H9 (cell line): ENCODE measurements around the gene ABTB1. TPM values are rescaled to one million over a fixed set of nuclear protein-coding genes. Genes with fewer than 3 reads are reported as not detected.

Source experiments
- DNase-seq: peaks from one replicate; pipeline ENCODE4 v3.0.0-alpha.2; 2017
- H2AFZ ChIP-seq: one replicate; pipeline ENCODE4 v1.6.1; 2013; ENCODE audit warnings: mild to moderate bottlenecking, low read length, control low read depth, moderate library complexity
- H2AK5ac ChIP-seq: 2 replicates; pipeline ENCODE4 v1.6.1; 2013; ENCODE audit warnings: low read length, control low read depth, mixed read lengths; ENCODE audit not compliant: insufficient read length
- H2BK120ac ChIP-seq: one replicate; pipeline ENCODE4 v1.6.1; 2013; ENCODE audit warnings: low read depth, mild to moderate bottlenecking, low read length, control low read depth, inconsistent platforms; ENCODE audit not compliant: poor library complexity, severe bottlenecking
- H2BK12ac ChIP-seq: 2 replicates; pipeline ENCODE4 v1.6.1; 2013; ENCODE audit warnings: low read length, control low read depth, mixed read lengths, low read depth; ENCODE audit not compliant: insufficient read length
- H2BK15ac ChIP-seq: 2 replicates; pipeline ENCODE4 v1.6.1; 2013; ENCODE audit warnings: low read depth, low read length, control low read depth
- H2BK20ac ChIP-seq: one replicate; pipeline ENCODE4 v1.6.1; 2013; ENCODE audit warnings: low read depth, mild to moderate bottlenecking, low read length, control low read depth, inconsistent platforms; ENCODE audit not compliant: poor library complexity, severe bottlenecking
- H2BK5ac ChIP-seq: 2 replicates; pipeline ENCODE4 v1.6.1; 2013; ENCODE audit warnings: low read length, control low read depth, mixed read lengths; ENCODE audit not compliant: insufficient read length
- H3K14ac ChIP-seq: 2 replicates; pipeline ENCODE4 v1.6.1; 2013; ENCODE audit warnings: low read length, control low read depth; ENCODE audit not compliant: insufficient read depth
- H3K18ac ChIP-seq: 2 replicates; pipeline ENCODE4 v1.6.1; 2013; ENCODE audit warnings: low read depth, mild to moderate bottlenecking, mixed read lengths, low read length, control low read depth; ENCODE audit not compliant: insufficient read length
- H3K23ac ChIP-seq: 2 replicates; pipeline ENCODE4 v1.6.1; 2013; ENCODE audit warnings: low read length, control low read depth, mixed read lengths, low read depth; ENCODE audit not compliant: insufficient read length
- H3K23me2 ChIP-seq: 2 replicates; pipeline ENCODE4 v1.6.1; 2013; ENCODE audit warnings: low read depth, mild to moderate bottlenecking, mixed read lengths, low read length, control low read depth; ENCODE audit not compliant: insufficient read length, poor library complexity, severe bottlenecking
- H3K27ac ChIP-seq: 2 replicates; pipeline ENCODE4 v1.5.1; 2013; ENCODE audit warnings: low read length, control low read depth, mixed read lengths, low read depth; ENCODE audit not compliant: insufficient read length
- H3K27me3 ChIP-seq: 2 replicates; pipeline ENCODE4 v1.6.1; 2013; ENCODE audit warnings: low read length, control low read depth, inconsistent platforms; ENCODE audit not compliant: insufficient read depth
- H3K4ac ChIP-seq: 2 replicates; pipeline ENCODE4 v1.6.1; 2013; ENCODE audit warnings: low read depth, mild to moderate bottlenecking, control low read depth, inconsistent platforms, low read length, moderate library complexity
- H3K4me1 ChIP-seq: 2 replicates; pipeline ENCODE4 v1.6.1; 2013; ENCODE audit warnings: low read length, control low read depth, inconsistent platforms; ENCODE audit not compliant: insufficient read depth
- H3K4me2 ChIP-seq: 2 replicates; pipeline ENCODE4 v1.6.1; 2013; ENCODE audit warnings: low read length, control low read depth, mixed read lengths; ENCODE audit not compliant: insufficient read length, insufficient read depth
- H3K56ac ChIP-seq: 2 replicates; pipeline ENCODE4 v1.6.1; 2013; ENCODE audit warnings: low read depth, mild to moderate bottlenecking, mixed read lengths, low read length, control low read depth; ENCODE audit not compliant: insufficient read length
- H3K79me1 ChIP-seq: 2 replicates; pipeline ENCODE4 v1.6.1; 2013; ENCODE audit warnings: low read depth, mild to moderate bottlenecking, moderate library complexity, low read length, control low read depth, inconsistent platforms; ENCODE audit not compliant: insufficient read depth, poor library complexity, severe bottlenecking
- H3K79me2 ChIP-seq: 2 replicates; pipeline ENCODE4 v1.6.1; 2013; ENCODE audit warnings: low read length, control low read depth, inconsistent platforms; ENCODE audit not compliant: insufficient read depth
- H3K9ac ChIP-seq: 2 replicates; pipeline ENCODE4 v1.6.1; 2013; ENCODE audit warnings: low read length, control low read depth, mixed read lengths; ENCODE audit not compliant: insufficient read length; ENCODE audit errors: extremely low read depth
- H3K9me3 ChIP-seq: one replicate; pipeline ENCODE4 v1.6.1; 2013; ENCODE audit warnings: low read depth, low read length, inconsistent platforms; ENCODE audit not compliant: control insufficient read depth
- H3T11ph ChIP-seq: one replicate; pipeline ENCODE4 v1.6.1; 2013; ENCODE audit warnings: mild to moderate bottlenecking, low read length, control low read depth, inconsistent platforms
- H4K20me1 ChIP-seq: one replicate; pipeline ENCODE4 v1.6.1; 2013; ENCODE audit not compliant: control insufficient read depth, insufficient read length, insufficient read depth
- H4K5ac ChIP-seq: 2 replicates; pipeline ENCODE4 v1.6.1; 2013; ENCODE audit warnings: low read depth, mild to moderate bottlenecking, mixed read lengths, low read length, control low read depth; ENCODE audit not compliant: insufficient read length
- H4K8ac ChIP-seq: replicated peaks from 2 replicates; pipeline ENCODE4 v1.6.1; 2013; ENCODE audit warnings: low read length, control low read depth, mixed read lengths, low read depth; ENCODE audit not compliant: insufficient read length
- H4K91ac ChIP-seq: 2 replicates; pipeline ENCODE4 v1.6.1; 2013; ENCODE audit warnings: low read depth, mild to moderate bottlenecking, moderate library complexity, mixed read lengths, low read length, control low read depth; ENCODE audit not compliant: insufficient read length
- H3K27ac Mint-ChIP-seq, 3 experiments: 2 replicates in 2 of 3; 3 replicates in 1 of 3; pipeline ENCODE4 v1.8.0; 2020 to 2021; ENCODE audit warnings: mixed read lengths in 3 of 3, mild to moderate bottlenecking in 1 of 3, moderate library complexity in 1 of 3
- H3K27me3 Mint-ChIP-seq: 2 replicates; pipeline ENCODE4 v1.8.0; 2021; ENCODE audit warnings: low read depth, mild to moderate bottlenecking, moderate library complexity, mixed read lengths
- H3K36me3 Mint-ChIP-seq, 3 experiments: 2 replicates in 2 of 3; 3 replicates in 1 of 3; pipeline ENCODE4 v1.8.0; 2020 to 2021; ENCODE audit warnings: low read depth in 3 of 3, mixed read lengths in 3 of 3; ENCODE audit not compliant: insufficient read depth in 1 of 3
- H3K4me1 Mint-ChIP-seq, 2 experiments: 2 replicates each; pipeline ENCODE4 v1.8.0; 2020; ENCODE audit warnings: mixed read lengths in 2 of 2
- H3K4me3 Mint-ChIP-seq, 2 experiments: 2 replicates in 1 of 2; 3 replicates in 1 of 2; pipeline ENCODE4 v1.8.0; 2020 to 2021; ENCODE audit warnings: mild to moderate bottlenecking in 2 of 2, mixed read lengths in 2 of 2, moderate library complexity in 1 of 2
- H3K9me3 Mint-ChIP-seq, 2 experiments: 2 replicates in 1 of 2; 3 replicates in 1 of 2; pipeline ENCODE4 v1.8.0; 2020; ENCODE audit warnings: mild to moderate bottlenecking in 2 of 2, mixed read lengths in 2 of 2, moderate library complexity in 1 of 2
- WGBS: extraction: QIAGEN DNeasy Blood & Tissue Kit; methylation state at CpG from one replicate; pipeline ENCODE4 v1.1.7; 2013; ENCODE audit warnings: missing lambda C conversion rate, low lambda C conversion rate, mixed read lengths; ENCODE audit not compliant: insufficient read length; ENCODE audit errors: extremely low coverage; 5-methylcytosine and 5-hydroxymethylcytosine counted together
- total RNA-seq: library from RNA; stranded (reverse); gene quantifications from 2 replicates; pipeline ENCODE4 v1.2.1, GENCODE V29; 2021
- TF ChIP-seq, protein P1 (sequence below): fragments of 200-600 bp; sonication (generic); conservative IDR thresholded peaks from 3 replicates; pipeline ENCODE4 v1.8.0; 2021; ENCODE audit warnings: antibody characterized with exemption, mild to moderate bottlenecking

ABTB1 gene
- total RNA-seq, 1 experiment from 2014 or later: 6.2 TPM

DNA sequence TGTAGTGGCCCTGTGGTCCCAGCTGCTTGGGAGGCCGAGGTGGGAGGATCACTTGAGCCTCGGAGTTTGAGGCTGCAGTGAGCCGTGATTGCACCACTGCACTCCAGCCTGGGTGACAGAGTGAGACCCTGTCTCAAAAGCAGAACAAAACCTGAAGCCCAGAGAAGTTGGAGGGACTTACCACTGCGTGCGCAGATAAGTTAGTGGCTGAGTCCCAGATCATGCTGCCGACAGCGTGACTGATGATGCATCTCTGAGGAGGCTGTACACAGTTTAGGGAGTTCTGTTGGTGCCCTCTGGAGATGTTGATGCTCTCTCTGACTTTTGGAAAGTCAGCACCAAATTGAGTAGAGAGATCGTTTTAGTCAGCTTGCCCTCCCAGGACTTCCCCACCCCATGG lies 15.8 kb upstream of the ABTB1 start:
- H3K4me1 ChIP-seq: no peaks in the 10 kb centered on the region
- H2BK120ac ChIP-seq: no peak overlapping the region
- H3T11ph ChIP-seq: no peak overlapping the region
- Mint-ChIP-seq H3K36me3 (peaks cover 3 to 6% (median 5%) of the 10 kb centered on the region in 3 experiments; a peak in 6 of 7 replicates), H3K9me3 (no peaks in the 10 kb centered on the region), H3K4me3 (no peak overlapping the region), H3K4me1 (no peaks in the 10 kb centered on the region), H3K27ac (no peak overlapping the region), H3K27me3 (no peaks in the 10 kb centered on the region)
- H3K4ac ChIP-seq: no peak overlapping the region
- no peak overlapping the region for H3K23ac ChIP-seq
- no peak overlapping the region for H3K9ac ChIP-seq
- no peak overlapping the region for H3K18ac ChIP-seq
- H2BK12ac ChIP-seq: no peak overlapping the region
- no peak overlapping the region for H4K5ac ChIP-seq
- DNase-seq: no peak
- TF ChIP-seq, protein P1, sequence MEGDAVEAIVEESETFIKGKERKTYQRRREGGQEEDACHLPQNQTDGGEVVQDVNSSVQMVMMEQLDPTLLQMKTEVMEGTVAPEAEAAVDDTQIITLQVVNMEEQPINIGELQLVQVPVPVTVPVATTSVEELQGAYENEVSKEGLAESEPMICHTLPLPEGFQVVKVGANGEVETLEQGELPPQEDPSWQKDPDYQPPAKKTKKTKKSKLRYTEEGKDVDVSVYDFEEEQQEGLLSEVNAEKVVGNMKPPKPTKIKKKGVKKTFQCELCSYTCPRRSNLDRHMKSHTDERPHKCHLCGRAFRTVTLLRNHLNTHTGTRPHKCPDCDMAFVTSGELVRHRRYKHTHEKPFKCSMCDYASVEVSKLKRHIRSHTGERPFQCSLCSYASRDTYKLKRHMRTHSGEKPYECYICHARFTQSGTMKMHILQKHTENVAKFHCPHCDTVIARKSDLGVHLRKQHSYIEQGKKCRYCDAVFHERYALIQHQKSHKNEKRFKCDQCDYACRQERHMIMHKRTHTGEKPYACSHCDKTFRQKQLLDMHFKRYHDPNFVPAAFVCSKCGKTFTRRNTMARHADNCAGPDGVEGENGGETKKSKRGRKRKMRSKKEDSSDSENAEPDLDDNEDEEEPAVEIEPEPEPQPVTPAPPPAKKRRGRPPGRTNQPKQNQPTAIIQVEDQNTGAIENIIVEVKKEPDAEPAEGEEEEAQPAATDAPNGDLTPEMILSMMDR: no peak
- no peaks in the 10 kb centered on the region for H3K79me1 ChIP-seq
- H2BK20ac ChIP-seq: no peak overlapping the region
- no peak overlapping the region for H3K4me2 ChIP-seq
- no peak overlapping the region for H2BK5ac ChIP-seq
- no peaks in the 10 kb centered on the region for H3K9me3 ChIP-seq
- H3K27ac ChIP-seq: no peak overlapping the region
- H3K27me3 ChIP-seq: no peaks in the 10 kb centered on the region
- no peaks in the 10 kb centered on the region for H3K79me2 ChIP-seq
- H2BK15ac ChIP-seq: no peak overlapping the region
- WGBS: no CpG with 5 or more reads among the region's 8 CpGs
- no peak overlapping the region for H2AK5ac ChIP-seq
- H4K20me1 ChIP-seq: no peaks in the 10 kb centered on the region
- no peak overlapping the region for H4K8ac ChIP-seq
- H3K14ac ChIP-seq: no peak overlapping the region
- H2AFZ ChIP-seq: no peak overlapping the region
- H3K23me2 ChIP-seq: no peaks in the 10 kb centered on the region
- no peak overlapping the region for H4K91ac ChIP-seq
- no peak overlapping the region for H3K56ac ChIP-seq
